ENCODE data around the gene DDX60. TPM values are rescaled to one million over a fixed set of nuclear protein-coding genes. Genes with fewer than 3 reads are reported as not detected.

Gene DDX60
- total RNA-seq, 1 experiment from 2014 or later = 2.7 TPM

DNA sequence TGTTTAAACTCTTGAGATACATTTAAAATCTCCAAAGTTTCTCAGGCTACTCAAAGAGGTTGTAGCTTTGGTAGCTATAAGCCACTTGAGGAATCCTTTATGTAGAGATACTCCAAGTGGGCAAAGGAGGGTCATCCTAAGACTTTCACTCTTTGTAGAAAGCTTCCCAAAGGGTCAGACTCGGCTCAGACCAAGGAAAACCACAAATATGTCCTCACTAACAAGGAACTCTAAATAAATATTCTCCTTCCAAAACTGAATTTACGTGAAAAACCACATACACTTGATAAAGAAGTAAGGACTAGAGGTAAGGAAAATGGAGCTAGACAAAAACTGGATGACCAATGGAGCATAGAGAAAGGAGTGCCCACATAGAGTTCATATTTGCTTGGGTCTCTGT is 41.7 kb upstream of the DDX60 start:
- Mint-ChIP-seq H3K9me3 (peaks cover 6% of the 10 kb centered on the region; the same call in 1 of the 2 replicates), H3K4me1 (no peaks in the 10 kb centered on the region), H3K36me3 (no peaks in the 10 kb centered on the region), H3K4me3 (no peak overlapping the region), H3K27ac (no peak overlapping the region), H3K27me3 (ENCODE audit: low read depth) (no peaks in the 10 kb centered on the region)
- ATAC-seq = no peak
- DNase-seq (ENCODE audit: low spot score) = no peak
- POLR2A ChIA-PET = no interaction called here
- TF ChIP-seq, protein P1, sequence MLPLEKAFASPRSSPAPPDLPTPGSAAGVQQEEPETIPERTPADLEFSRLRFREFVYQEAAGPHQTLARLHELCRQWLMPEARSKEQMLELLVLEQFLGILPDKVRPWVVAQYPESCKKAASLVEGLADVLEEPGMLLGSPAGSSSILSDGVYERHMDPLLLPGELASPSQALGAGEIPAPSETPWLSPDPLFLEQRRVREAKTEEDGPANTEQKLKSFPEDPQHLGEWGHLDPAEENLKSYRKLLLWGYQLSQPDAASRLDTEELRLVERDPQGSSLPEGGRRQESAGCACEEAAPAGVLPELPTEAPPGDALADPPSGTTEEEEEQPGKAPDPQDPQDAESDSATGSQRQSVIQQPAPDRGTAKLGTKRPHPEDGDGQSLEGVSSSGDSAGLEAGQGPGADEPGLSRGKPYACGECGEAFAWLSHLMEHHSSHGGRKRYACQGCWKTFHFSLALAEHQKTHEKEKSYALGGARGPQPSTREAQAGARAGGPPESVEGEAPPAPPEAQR (CRISPR knock-in tag; IDR thresholded peaks at IDR 0.05) = no peak
- TF ChIP-seq, protein P2, sequence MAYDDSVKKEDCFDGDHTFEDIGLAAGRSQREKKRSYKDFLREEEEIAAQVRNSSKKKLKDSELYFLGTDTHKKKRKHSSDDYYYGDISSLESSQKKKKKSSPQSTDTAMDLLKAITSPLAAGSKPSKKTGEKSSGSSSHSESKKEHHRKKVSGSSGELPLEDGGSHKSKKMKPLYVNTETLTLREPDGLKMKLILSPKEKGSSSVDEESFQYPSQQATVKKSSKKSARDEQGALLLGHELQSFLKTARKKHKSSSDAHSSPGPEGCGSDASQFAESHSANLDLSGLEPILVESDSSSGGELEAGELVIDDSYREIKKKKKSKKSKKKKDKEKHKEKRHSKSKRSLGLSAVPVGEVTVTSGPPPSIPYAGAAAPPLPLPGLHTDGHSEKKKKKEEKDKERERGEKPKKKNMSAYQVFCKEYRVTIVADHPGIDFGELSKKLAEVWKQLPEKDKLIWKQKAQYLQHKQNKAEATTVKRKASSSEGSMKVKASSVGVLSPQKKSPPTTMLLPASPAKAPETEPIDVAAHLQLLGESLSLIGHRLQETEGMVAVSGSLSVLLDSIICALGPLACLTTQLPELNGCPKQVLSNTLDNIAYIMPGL (CRISPR knock-in tag; IDR thresholded peaks at IDR 0.05) = no peak
- TF ChIP-seq ESRRA (CRISPR knock-in tag; IDR thresholded peaks at IDR 0.05; ENCODE audit: borderline replicate concordance) (no peak), RORB (CRISPR knock-in tag; IDR thresholded peaks at IDR 0.05) (no peak), JAZF1 (CRISPR knock-in tag; IDR thresholded peaks at IDR 0.05) (no peak), ZNF416 (CRISPR knock-in tag; IDR thresholded peaks at IDR 0.05) (no peak), ETV6 (CRISPR knock-in tag; IDR thresholded peaks at IDR 0.05) (no peak)
- TF ChIP-seq, protein P3, sequence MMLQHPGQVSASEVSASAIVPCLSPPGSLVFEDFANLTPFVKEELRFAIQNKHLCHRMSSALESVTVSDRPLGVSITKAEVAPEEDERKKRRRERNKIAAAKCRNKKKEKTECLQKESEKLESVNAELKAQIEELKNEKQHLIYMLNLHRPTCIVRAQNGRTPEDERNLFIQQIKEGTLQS (CRISPR knock-in tag; conservative IDR thresholded peaks at IDR 0.05) = no peak
- TF ChIP-seq, protein P4, sequence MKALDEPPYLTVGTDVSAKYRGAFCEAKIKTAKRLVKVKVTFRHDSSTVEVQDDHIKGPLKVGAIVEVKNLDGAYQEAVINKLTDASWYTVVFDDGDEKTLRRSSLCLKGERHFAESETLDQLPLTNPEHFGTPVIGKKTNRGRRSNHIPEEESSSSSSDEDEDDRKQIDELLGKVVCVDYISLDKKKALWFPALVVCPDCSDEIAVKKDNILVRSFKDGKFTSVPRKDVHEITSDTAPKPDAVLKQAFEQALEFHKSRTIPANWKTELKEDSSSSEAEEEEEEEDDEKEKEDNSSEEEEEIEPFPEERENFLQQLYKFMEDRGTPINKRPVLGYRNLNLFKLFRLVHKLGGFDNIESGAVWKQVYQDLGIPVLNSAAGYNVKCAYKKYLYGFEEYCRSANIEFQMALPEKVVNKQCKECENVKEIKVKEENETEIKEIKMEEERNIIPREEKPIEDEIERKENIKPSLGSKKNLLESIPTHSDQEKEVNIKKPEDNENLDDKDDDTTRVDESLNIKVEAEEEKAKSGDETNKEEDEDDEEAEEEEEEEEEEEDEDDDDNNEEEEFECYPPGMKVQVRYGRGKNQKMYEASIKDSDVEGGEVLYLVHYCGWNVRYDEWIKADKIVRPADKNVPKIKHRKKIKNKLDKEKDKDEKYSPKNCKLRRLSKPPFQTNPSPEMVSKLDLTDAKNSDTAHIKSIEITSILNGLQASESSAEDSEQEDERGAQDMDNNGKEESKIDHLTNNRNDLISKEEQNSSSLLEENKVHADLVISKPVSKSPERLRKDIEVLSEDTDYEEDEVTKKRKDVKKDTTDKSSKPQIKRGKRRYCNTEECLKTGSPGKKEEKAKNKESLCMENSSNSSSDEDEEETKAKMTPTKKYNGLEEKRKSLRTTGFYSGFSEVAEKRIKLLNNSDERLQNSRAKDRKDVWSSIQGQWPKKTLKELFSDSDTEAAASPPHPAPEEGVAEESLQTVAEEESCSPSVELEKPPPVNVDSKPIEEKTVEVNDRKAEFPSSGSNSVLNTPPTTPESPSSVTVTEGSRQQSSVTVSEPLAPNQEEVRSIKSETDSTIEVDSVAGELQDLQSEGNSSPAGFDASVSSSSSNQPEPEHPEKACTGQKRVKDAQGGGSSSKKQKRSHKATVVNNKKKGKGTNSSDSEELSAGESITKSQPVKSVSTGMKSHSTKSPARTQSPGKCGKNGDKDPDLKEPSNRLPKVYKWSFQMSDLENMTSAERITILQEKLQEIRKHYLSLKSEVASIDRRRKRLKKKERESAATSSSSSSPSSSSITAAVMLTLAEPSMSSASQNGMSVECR (CRISPR knock-in tag; IDR thresholded peaks at IDR 0.05; ENCODE audit: borderline replicate concordance) = no peak
- TF ChIP-seq, protein P5, sequence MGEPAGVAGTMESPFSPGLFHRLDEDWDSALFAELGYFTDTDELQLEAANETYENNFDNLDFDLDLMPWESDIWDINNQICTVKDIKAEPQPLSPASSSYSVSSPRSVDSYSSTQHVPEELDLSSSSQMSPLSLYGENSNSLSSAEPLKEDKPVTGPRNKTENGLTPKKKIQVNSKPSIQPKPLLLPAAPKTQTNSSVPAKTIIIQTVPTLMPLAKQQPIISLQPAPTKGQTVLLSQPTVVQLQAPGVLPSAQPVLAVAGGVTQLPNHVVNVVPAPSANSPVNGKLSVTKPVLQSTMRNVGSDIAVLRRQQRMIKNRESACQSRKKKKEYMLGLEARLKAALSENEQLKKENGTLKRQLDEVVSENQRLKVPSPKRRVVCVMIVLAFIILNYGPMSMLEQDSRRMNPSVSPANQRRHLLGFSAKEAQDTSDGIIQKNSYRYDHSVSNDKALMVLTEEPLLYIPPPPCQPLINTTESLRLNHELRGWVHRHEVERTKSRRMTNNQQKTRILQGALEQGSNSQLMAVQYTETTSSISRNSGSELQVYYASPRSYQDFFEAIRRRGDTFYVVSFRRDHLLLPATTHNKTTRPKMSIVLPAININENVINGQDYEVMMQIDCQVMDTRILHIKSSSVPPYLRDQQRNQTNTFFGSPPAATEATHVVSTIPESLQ (CRISPR knock-in tag; IDR thresholded peaks at IDR 0.05) = no peak
- CTCF ChIA-PET = no interaction called here

DNA sequence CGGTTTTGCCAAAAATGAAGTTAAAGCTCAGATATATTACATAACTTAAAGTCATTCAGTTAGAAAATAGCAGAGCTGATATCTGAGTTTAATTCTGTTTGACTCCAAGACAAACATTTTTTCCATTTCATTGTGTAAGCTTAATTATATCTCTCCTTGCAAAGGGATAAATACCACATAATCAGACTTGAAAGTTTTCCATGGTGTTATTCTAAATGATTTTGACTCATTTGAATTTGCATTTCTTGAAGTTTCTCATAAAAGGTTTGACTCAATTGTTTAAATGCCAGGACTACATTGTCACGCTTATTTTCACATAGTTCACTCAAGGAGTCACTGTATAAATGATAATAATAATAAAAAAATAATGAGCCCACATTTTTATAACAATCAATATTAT is 39.4 kb upstream of the DDX60 start:
- Mint-ChIP-seq H3K36me3 (no peaks in the 10 kb centered on the region), H3K4me1 (no peaks in the 10 kb centered on the region), H3K9me3 (peaks cover under 1% of the 10 kb centered on the region; the same call in 1 of the 2 replicates), H3K27me3 (ENCODE audit: low read depth) (no peaks in the 10 kb centered on the region), H3K27ac (no peak overlapping the region), H3K4me3 (no peak overlapping the region)
- TF ChIP-seq OVOL2 (CRISPR knock-in tag; IDR thresholded peaks at IDR 0.05; ENCODE audit: borderline replicate concordance) = no peak
- TF ChIP-seq GABPB1 (CRISPR knock-in tag; IDR thresholded peaks at IDR 0.05) = no peak
- TF ChIP-seq, protein P2 (CRISPR knock-in tag; IDR thresholded peaks at IDR 0.05) = no peak
- TF ChIP-seq KAT7 (CRISPR knock-in tag; IDR thresholded peaks at IDR 0.05; ENCODE audit: borderline replicate concordance) = no peak
- TF ChIP-seq ZNF317 (CRISPR knock-in tag; IDR thresholded peaks at IDR 0.05; ENCODE audit: borderline replicate concordance, low read depth) = no peak
- DNase-seq (ENCODE audit: low spot score) = no peak
- ChIA-PET CTCF (no interaction called here), POLR2A (no interaction called here)
- no peak for ATAC-seq
